ENCODE measurements around the gene TLCD3B.

The TLCD3B gene, protein sequence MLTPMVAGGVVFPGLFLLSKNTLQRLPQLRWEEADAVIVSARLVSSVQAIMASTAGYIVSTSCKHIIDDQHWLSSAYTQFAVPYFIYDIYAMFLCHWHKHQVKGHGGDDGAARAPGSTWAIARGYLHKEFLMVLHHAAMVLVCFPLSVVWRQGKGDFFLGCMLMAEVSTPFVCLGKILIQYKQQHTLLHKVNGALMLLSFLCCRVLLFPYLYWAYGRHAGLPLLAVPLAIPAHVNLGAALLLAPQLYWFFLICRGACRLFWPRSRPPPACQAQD

DNA sequence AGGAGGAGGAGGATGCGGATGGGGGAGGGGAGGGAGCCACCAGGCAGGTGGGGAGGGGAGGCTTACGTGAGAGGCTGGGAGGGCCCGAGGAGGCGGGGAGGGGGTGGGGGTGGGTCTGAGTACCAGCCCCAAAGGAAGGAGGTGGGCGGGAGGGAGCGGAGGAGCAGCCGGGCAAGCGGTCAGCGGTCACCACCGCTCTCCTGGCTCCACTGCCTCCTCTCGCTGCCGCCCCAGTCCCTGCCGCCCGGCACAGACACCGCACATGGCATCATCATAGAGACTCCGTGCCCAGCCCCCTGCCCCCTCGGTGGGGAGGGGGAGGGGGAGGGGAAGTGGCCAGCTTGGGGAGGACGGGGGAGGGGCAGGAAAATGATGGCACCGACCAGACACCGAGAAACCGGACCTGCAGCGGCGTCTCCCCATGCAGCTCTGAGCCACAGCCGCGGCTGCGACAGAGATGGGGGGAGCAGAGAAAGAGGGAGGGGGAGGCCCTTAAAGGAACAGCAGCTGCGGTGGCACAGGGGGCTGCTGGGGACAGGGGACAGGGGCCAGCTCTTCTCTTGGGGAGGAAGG, at the start of gene TLCD3B:
TLCD3B (minus strand) TSS at position 431 of the 573 bp plus-strand sequence. CDS start 744 bp downstream, outside the sequence.
- DNase-seq (ENCODE audit: low read depth, low spot score), result no peak

DNA sequence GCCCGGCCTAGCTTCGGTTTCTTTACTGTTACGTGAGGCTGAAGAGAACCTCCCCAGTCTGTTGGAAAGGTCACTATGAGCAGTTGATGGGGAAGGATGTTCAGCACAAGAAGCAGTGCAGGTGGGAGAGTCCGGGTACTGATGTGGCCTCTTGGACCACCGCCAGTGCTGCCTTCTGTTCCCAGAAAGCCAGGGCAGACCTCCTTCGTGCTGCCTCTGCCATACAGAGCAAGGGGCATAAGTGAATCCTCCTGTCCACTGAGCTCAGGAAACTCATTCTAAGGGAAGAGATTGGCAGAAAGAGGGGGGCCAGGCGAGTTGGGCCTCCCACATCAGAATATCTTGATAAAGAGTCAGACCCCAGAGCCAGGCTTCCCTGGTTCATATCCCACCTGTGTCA, 48.4 kb upstream of the TLCD3B start:
- no peak for DNase-seq (ENCODE audit: low read depth, low spot score)

DNA sequence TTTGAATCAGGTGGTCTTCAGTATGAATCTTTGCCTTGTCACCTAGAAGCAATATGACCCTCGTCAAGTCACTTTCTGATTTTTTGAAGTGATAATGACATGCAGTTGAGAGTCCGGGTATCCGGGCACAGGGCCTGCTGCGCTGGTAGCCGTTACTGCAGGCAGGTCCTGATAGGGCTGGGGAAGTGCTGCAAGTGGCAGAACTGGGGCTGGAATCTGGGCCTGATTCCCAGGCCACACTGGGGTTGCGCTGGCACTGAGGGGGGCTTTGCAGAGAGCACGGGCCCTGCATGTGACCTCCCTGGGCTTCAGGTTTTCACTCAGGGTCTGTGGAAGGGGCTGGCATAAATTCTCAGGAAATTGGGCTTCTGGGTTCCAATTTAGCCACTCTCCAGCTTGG, 47.7 kb upstream of the TLCD3B start:
- no peak for DNase-seq (ENCODE audit: low read depth, low spot score)

DNA sequence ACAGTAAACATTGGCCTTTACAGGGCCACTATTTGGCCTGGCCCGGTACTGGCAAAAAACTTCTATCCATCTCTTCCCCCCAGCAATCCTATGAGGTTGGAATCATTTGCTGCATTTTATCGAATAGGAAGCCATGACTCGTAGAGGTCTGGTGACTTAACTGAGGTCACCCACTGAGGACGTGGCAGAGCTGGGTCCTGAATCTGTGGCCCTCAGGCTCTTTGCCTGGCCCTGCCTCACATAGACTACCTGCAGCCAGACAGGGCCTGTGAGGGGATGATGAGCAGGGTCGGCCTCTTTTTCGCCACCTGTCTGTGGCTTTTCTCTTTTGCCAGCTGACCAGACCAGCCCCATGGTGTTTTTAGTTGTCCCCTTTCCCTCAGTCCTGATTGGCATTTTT, 46.6 kb upstream of the TLCD3B start:
- no peak for DNase-seq (ENCODE audit: low read depth, low spot score)

DNA sequence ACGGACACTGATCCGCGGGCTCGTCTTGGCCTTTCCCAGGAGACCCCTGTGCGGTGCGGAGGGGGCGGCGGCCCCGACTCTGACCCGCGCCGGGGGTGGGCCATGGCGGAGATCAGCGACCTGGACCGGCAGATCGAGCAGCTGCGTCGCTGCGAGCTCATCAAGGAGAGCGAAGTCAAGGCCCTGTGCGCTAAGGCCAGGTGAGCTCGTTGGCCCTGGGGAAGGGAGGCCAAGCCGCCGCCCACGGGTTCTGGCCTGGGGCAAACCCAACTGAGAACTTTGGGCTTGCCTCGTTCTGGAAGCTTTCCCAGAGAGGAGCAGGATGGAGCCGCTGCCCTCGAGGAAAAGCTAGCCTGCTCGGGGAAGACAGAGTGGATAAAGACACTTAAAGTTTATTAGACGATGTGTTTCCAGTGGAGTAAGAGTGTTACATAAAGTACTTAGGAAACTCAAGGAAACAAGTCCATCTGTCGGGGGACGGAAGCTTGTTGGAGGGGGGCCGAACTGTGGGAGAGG, 45.3 kb upstream of the TLCD3B start:
- DNase-seq (ENCODE audit: low read depth, low spot score), result no peak

DNA sequence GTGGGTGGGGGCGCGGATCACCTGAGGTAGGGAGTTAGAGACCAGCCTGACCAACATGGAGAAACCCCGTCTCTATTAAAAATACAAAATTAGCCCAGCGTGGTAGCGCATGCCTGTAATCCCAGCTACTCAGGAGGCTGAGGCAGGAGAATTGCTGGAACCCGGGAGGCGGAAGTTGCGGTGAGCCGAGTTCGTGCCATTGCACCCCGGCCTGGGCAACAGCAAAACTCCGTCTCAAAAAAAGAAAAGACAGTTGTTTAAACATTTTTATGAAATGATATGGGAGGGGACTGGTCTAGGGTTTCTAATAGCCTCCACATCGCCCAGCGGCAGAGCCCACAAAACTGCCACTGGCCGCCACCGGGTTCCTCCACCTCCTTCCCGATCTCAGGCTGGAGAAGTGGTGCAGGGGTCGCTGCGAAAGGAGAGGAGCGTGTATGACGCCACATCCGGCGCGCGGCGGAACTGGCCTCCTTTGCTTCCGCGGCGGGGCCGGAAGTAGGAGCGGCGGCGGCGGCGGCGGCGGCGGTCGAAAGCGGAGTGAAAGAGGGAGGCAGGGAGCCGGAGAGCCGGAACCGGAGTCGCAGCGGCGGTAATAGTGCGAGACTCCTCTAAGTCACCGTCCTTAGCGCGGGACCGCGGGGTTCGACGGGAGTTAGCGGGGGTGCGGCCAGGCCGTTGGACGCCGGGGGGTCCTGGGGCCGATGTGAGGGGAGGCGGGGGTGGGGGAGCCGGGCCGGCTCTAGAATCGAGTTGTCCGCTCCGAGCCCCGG, 44.6 kb upstream of the TLCD3B start, which contains the start of gene PPP4C:
PPP4C (plus strand) TSS at position 492 of the 773 bp plus-strand sequence. CDS start 384 bp downstream, outside the sequence.
- DNase-seq (ENCODE audit: low read depth, low spot score), result peak; percentile 67

- no peak for DNase-seq (ENCODE audit: low read depth, low spot score)
Measured at GRCh38 chr16:30070490-30070889, 39.4 kb upstream of the TLCD3B start.

DNA sequence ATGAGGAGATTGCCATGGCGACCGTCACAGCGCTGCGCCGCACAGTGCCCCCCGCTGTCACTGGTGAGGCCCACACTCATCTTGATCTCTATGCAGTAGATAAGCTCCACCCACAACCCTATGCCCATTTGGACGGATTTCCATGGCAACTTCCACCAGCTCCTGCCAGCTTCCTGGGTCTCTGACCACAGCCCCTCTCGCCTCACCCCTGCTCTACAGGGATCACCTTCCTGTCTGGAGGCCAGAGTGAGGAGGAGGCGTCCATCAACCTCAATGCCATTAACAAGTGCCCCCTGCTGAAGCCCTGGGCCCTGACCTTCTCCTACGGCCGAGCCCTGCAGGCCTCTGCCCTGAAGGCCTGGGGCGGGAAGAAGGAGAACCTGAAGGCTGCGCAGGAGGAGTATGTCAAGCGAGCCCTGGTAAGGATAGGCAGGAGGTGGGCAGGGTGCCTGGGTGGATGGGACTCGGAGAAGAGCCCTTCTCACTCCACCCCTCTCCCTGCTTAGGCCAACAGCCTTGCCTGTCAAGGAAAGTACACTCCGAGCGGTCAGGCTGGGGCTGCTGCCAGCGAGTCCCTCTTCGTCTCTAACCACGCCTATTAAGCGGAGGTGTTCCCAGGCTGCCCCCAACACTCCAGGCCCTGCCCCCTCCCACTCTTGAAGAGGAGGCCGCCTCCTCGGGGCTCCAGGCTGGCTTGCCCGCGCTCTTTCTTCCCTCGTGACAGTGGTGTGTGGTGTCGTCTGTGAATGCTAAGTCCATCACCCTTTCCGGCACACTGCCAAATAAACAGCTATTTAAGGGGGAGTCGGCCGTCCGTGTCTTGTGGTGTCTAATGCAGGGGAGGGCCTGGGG, 38.8 kb upstream of the TLCD3B start:
- DNase-seq (ENCODE audit: low read depth, low spot score), result no peak

GRCh38 chr16:30068750-30069610, 37.9 kb upstream of the TLCD3B start:
- DNase-seq (ENCODE audit: low read depth, low spot score), result no peak

DNA sequence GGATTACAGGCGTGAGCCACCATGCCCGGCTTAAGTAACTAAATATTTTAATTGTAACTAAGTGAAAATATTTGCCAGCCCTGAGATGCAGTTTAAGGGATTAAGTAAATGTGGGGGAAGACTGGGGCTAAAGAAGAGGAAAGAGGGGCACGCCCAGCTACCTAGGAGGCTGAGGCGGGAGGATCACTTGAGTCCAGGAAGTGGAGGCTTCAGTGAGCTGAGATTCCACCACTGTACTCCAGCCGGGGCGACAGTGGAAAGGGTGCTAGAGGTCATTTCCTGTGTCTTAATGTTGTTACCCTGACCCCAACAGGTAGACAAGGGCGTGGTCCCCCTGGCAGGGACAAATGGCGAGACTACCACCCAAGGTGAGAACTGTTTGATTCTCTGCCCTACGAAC, 37.3 kb upstream of the TLCD3B start:
- no peak for DNase-seq (ENCODE audit: low read depth, low spot score)

DNA sequence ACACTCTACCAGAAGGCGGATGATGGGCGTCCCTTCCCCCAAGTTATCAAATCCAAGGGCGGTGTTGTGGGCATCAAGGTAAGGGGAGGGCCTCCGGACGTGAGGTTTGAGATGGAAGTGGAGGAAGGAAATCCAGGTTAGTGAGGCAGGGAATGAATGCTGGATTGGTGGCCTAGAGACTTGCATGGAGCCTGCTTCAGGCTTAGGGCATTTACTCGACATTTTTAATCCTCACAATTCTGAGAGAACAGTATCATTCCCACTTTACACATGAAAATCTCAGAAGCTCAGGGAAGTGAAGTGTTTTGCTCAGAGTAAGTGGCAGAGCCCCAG, 36.5 kb upstream of the TLCD3B start:
- no peak for DNase-seq (ENCODE audit: low read depth, low spot score)

GRCh38 chr16:30066761-30067583, 35.9 kb upstream of the TLCD3B start:
- DNase-seq (ENCODE audit: low read depth, low spot score), result no peak

DNA sequence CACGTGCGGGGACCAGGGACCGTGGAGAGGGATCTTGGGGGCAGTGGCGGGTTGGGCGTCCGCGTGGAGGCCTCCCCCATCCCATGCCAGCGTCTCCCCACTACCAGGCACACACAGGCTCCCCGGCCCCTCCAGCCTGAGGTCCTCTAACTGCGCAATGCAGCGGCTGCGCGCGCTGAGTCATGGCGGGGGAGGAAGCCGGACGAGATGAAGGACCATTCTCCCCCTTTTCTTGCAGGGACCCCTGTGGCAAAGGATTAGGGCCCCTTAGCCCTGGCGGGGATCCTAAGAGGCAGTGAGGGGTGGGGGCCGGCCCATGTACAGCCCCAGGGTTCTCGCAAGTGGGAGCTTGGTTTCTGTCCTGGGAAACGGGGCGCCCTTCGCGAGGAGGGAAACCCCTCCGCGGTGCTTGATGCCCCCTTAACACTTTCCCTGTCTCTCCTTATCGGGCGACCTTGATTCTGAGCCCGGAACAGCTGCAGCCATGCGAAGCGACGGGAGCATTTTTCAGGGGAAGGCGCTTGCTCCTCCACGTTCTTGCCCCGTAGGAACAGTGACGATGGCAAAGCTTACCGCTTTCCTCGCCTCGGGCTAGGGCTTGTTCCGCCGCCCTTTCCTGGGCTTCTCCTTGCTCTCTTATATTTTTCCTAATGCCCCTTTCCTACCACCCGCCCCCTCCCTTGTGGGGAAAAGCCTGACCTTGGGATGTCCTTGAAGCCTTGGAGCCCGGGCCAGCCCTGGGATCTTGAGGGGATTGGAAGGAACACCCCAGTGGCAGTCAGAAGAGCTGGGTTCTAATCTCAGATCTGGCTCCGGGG, 35.1 kb upstream of the TLCD3B start:
- no peak for DNase-seq (ENCODE audit: low read depth, low spot score)

DNA sequence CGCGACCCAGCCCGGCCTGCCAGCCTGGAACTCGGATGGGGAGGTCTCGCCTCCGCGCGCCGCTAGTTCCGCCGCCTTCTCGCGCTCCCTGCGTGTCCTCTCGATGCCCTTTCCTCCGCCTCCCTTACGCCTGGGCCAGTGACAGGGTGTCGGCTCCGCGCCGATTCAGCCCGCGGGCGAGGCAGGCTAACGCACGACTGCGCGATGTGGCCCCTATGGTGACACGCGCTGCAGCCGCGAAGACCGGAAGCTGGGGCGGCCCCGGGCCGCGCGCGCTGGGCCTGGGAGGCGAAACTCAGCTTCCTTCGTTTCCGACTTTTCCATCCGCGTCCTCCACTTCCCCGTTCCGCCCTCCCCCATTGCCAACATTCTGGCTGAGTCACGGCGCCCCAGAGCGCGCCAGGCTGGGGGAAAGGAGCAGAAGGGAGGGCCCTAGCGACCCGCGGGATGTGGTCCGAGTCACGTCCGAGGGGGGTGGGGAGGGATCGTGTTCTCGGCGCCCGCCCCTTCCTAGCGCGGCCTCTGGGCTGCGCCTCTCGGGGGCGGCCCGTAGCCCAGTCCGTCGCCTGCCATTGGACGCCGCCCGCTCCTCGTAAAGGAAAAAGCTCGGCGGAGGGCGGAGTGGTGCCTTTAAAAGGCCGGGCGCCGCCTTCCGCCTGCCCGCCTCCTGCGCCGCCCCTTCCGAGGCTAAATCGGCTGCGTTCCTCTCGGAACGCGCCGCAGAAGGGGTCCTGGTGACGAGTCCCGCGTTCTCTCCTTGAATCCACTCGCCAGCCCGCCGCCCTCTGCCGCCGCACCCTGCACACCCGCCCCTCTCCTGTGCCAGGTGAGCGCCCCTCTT, 34.3 kb upstream of the TLCD3B start, which contains the start of gene ALDOA:
ALDOA (plus strand) TSS at position 659 of the 841 bp plus-strand sequence. CDS start 1,138 bp downstream, outside the sequence.
- peak; percentile 90 for DNase-seq (ENCODE audit: low read depth, low spot score)

- no peak for DNase-seq (ENCODE audit: low read depth, low spot score)
Measured at GRCh38 chr16:30064729-30065101, 33.6 kb upstream of the TLCD3B start.

DNA sequence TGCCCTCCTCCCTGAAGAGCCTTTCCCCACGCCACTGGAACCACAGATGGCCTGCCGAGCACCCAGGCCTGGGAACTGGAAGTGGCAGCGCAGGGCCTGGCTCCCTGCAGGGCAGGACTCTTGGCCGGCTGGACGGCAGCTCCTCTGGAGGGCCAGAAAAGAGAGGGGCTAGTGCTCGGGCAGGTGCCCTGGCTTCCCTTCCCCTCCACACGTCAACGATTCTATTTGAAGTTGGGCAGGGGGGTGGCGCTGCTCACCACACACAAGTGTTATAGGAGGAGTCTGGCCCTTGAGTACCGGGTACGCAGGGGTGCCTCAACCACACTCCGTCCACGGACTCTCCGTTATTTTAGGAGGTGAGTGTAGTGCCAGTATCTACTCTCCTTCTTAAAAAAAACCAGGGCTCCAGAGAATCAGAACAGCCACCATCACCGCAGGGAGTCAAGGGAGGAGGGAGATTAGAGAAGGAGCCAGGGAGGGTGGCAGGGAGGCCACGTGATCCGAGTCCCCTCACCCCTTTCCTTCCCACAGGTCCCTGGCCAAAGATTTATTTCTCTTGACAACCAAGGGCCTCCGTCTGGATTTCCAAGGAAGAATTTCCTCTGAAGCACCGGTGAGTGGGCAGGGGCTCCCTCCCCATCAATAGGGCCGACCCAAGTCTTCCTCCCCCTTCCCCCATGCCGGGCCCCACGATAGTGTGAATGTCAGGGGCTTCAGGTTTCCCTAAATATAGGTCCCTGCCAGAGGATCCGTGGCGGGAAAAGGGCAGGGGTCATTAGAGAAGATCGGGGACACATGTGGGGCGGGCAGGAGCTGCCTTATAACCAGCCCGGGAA, 33.0 kb upstream of the TLCD3B start:
- DNase-seq (ENCODE audit: low read depth, low spot score), result peak; percentile 37

GRCh38 chr16:30063278-30063892, 32.3 kb upstream of the TLCD3B start:
- no peak for DNase-seq (ENCODE audit: low read depth, low spot score)
